Keratinocyte (primary cell): ENCODE measurements around the gene HLA-DPA1. TPM values are rescaled to one million over a fixed set of nuclear protein-coding genes. Genes with fewer than 3 reads are reported as not detected.

ENCODE experiments used
- DNase-seq: peaks from one replicate; pipeline ENCODE4 v3.0.0-alpha.2; 2011; ENCODE audit warnings: low read depth, missing footprints, low spot score
- FAIRE-seq: peaks from 2 replicates; lab custom pipeline; 2011; peaks lifted over from hg19 to GRCh38; lab: Jason Lieb, UNC
- H2AFZ ChIP-seq: 2 replicates; pipeline ENCODE4 v1.6.0; 2012; ENCODE audit warnings: low read length, control low read depth, inconsistent platforms; ENCODE audit not compliant: control insufficient read depth
- H3K27ac ChIP-seq: 2 replicates; pipeline ENCODE4 v1.5.1; 2011; ENCODE audit warnings: low read length; ENCODE audit not compliant: control insufficient read depth, insufficient read depth
- H3K27me3 ChIP-seq: 3 replicates; pipeline ENCODE4 v1.6.0; 2011; ENCODE audit warnings: low read length; ENCODE audit not compliant: control insufficient read depth, insufficient read depth; ENCODE audit errors: extremely low read depth
- H3K36me3 ChIP-seq, 2 experiments: 2 replicates in 1 of 2; 3 replicates in 1 of 2; pipeline ENCODE4 v1.5.1; 2011; ENCODE audit warnings: low read length in 2 of 2, mild to moderate bottlenecking in 1 of 2; ENCODE audit not compliant: control insufficient read depth in 2 of 2, insufficient read depth in 2 of 2; ENCODE audit errors: extremely low read depth in 1 of 2
- H3K4me1 ChIP-seq: 3 replicates; pipeline ENCODE4 v1.5.1; 2011; ENCODE audit warnings: low read length; ENCODE audit not compliant: control insufficient read depth, insufficient read depth; ENCODE audit errors: extremely low read depth
- H3K4me2 ChIP-seq: 3 replicates; pipeline ENCODE4 v1.6.0; 2011; ENCODE audit warnings: low read depth, low read length; ENCODE audit not compliant: control insufficient read depth, insufficient read depth; ENCODE audit errors: extremely low read depth
- H3K4me3 ChIP-seq, 3 experiments: fragments of 200-600 bp in 1 of 3; sonication (generic) in 1 of 3; 2 replicates in 2 of 3; 3 replicates in 1 of 3; pipeline ENCODE4 v1.5.1; 2011 to 2016; ENCODE audit warnings: low read length in 3 of 3, mild to moderate bottlenecking in 3 of 3, control low read depth in 2 of 3, inconsistent platforms in 1 of 3, low read depth in 1 of 3, mixed read lengths in 1 of 3, mixed run types in 1 of 3, moderate library complexity in 1 of 3; ENCODE audit not compliant: control insufficient read depth in 2 of 3, insufficient read depth in 2 of 3; ENCODE audit errors: extremely low read depth in 1 of 3
- H3K79me2 ChIP-seq: 2 replicates; pipeline ENCODE4 v1.6.0; 2012; ENCODE audit warnings: low read length; ENCODE audit not compliant: control insufficient read depth, insufficient read depth
- H3K9ac ChIP-seq: 3 replicates; pipeline ENCODE4 v1.6.0; 2011; ENCODE audit warnings: low read length; ENCODE audit not compliant: control insufficient read depth, insufficient read depth; ENCODE audit errors: extremely low read depth
- H3K9me1 ChIP-seq: 3 replicates; pipeline ENCODE4 v1.6.0; 2011; ENCODE audit warnings: low read length; ENCODE audit not compliant: control insufficient read depth, insufficient read depth; ENCODE audit errors: extremely low read depth
- H3K9me3 ChIP-seq: 2 replicates; pipeline ENCODE4 v1.5.1; 2012; ENCODE audit warnings: low read depth, low read length; ENCODE audit not compliant: control insufficient read depth
- H4K20me1 ChIP-seq: 3 replicates; pipeline ENCODE4 v1.6.0; 2011; ENCODE audit warnings: low read length; ENCODE audit not compliant: control insufficient read depth, insufficient read depth; ENCODE audit errors: extremely low read depth
- EZH2 ChIP-seq: IDR thresholded peaks from one replicate; pipeline ENCODE4 v1.6.1; 2012; ENCODE audit warnings: inconsistent platforms, mild to moderate bottlenecking, low read length, moderate library complexity
- dilution Hi-C: fragments of 300-500 bp; cut with MboI; formaldehyde crosslinking; loops from one replicate; pipeline ENCODE4 v1.7.0; 2020; ENCODE audit warnings: low sequenced_read_pairs; ENCODE audit not compliant: extremely low pct_ligation_motif_present
- polyA plus RNA-seq, 5 experiments: library from polyadenylated mRNA; depleted of rRNA in 3 of 5; stranded (reverse) in 3 of 5; stranded (forward) in 1 of 5; unstranded in 1 of 5; fragments of >200 nt; gene quantifications; 1 replicate in 1 of 5; 2 replicates in 3 of 5; 3 replicates in 1 of 5; pipeline versions ENCODE4 v1.2.1 to v1.2.3, GENCODE V29; 2011 to 2012; ENCODE audit warnings: missing spikeins in 2 of 5, low read depth in 1 of 5, low replicate concordance in 1 of 5
- TF ChIP-seq, protein P1 (sequence below), 3 experiments: IDR thresholded peaks in 1 of 3; conservative IDR thresholded peaks in 1 of 3; optimal IDR thresholded peaks in 1 of 3; 2 replicates in 2 of 3; 3 replicates in 1 of 3; pipeline versions ENCODE3 to v1.5.1; 2011; ENCODE audit warnings: low read length in 3 of 3, mild to moderate bottlenecking in 3 of 3, moderate library complexity in 2 of 3, control low read depth in 1 of 3, inconsistent platforms in 1 of 3; ENCODE audit not compliant: insufficient read depth in 2 of 3; ENCODE audit errors: extremely low read depth in 1 of 3

HLA-DPA1 gene
- polyA plus RNA-seq, 1 donor (not counting 4 experiments of a cell fraction or from before 2014, with no cell fraction given), result 0.09 TPM

DNA sequence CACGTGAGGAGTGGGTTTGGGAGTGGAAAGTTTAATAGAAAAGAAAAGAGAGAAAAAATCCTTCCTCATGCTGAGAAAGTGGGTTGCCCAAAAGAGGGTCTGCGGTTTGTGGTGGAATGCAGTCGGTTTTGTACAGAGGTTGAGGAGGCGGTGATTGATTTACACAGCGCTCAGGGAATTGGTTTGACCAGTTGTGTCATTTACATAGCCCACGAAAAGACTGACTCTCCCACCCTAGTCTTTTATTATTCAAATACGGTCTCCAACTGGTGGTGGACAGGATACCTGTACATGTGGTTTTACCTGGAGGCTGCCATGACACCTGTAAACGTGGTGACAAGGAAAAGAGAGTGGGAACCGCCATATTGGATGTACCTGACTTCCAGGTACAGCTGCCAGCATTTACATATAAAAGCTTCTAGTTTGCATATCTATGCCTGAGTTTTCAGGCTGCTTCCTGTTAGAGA, 44.4 kb upstream of the HLA-DPA1 start:
- no peaks in the 10 kb centered on the region for H3K79me2 ChIP-seq
- H3K9me3 ChIP-seq, result no peaks in the 10 kb centered on the region
- FAIRE-seq (no peak), DNase-seq (no peak)
- no peak for TF ChIP-seq EZH2
- TF ChIP-seq, protein P1, sequence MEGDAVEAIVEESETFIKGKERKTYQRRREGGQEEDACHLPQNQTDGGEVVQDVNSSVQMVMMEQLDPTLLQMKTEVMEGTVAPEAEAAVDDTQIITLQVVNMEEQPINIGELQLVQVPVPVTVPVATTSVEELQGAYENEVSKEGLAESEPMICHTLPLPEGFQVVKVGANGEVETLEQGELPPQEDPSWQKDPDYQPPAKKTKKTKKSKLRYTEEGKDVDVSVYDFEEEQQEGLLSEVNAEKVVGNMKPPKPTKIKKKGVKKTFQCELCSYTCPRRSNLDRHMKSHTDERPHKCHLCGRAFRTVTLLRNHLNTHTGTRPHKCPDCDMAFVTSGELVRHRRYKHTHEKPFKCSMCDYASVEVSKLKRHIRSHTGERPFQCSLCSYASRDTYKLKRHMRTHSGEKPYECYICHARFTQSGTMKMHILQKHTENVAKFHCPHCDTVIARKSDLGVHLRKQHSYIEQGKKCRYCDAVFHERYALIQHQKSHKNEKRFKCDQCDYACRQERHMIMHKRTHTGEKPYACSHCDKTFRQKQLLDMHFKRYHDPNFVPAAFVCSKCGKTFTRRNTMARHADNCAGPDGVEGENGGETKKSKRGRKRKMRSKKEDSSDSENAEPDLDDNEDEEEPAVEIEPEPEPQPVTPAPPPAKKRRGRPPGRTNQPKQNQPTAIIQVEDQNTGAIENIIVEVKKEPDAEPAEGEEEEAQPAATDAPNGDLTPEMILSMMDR (optimal IDR thresholded peaks at IDR 0.05 in 1 of 3, IDR thresholded peaks at IDR 0.05 in 1 of 3, conservative IDR thresholded peaks at IDR 0.05 in 1 of 3; ENCODE audit: extremely low read depth in 1 of 3, insufficient read depth in 2 of 3, low read length in 3 of 3), result no peak
- H3K36me3 ChIP-seq, result no peaks in the 10 kb centered on the region
- H3K4me3 ChIP-seq, result no peak overlapping the region
- H3K27me3 ChIP-seq, result peaks cover 40% of the 10 kb centered on the region
- dilution Hi-C loops, result no loop called here
- no peak overlapping the region for H3K4me2 ChIP-seq
- H4K20me1 ChIP-seq, result no peaks in the 10 kb centered on the region
- no peak overlapping the region for H2AFZ ChIP-seq
- no peaks in the 10 kb centered on the region for H3K9me1 ChIP-seq
- H3K27ac ChIP-seq, result no peak overlapping the region
- no peak overlapping the region for H3K9ac ChIP-seq
- no peaks in the 10 kb centered on the region for H3K4me1 ChIP-seq

DNA sequence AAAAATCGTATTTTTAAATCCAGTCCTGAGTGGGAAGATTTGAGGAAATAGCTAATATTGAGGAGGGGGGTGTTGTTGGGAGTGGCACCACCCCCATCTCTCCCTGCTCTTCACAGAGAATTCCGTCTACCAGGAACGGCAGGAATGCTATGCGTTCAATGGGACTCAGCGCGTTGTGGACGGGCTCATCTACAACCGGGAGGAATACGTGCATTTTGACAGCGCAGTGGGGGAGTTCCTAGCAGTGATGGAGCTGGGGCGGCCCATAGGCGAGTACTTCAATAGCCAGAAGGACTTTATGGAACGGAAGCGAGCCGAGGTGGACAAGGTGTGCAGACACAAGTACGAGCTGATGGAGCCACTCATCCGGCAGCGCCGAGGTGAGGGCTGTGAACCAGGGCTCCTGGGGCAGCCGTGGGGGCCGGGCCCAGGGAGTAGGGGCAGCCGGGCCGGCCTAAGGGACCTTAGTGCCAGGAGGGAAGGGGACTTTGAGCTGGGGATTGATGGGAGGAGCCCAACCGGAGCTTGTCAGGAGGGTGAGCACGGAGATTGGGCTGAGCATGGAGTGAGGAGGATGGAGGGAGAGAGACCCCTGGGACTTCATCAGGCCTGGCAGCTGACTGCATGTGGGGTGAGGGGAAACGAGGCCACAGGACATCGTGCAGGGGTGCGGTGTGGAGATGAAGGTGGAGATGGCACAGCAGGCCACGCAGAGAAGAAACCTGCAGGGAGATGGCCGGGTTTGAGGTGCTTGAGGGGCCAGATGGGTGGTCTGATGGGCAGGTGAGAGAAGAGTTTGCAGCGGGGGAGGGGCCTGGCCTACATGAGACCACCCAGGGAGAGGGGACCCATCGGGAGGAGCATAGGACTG, 43.6 kb upstream of the HLA-DPA1 start:
- dilution Hi-C loops, result no loop called here
- H3K4me1 ChIP-seq, result no peaks in the 10 kb centered on the region
- H3K4me3 ChIP-seq, result no peak overlapping the region
- no peak for TF ChIP-seq EZH2
- TF ChIP-seq, protein P1 (optimal IDR thresholded peaks at IDR 0.05 in 1 of 3, IDR thresholded peaks at IDR 0.05 in 1 of 3, conservative IDR thresholded peaks at IDR 0.05 in 1 of 3; ENCODE audit: extremely low read depth in 1 of 3, insufficient read depth in 2 of 3, low read length in 3 of 3), result no peak
- DNase-seq (no peak), FAIRE-seq (no peak)
- H3K27me3 ChIP-seq, result peaks cover 40% of the 10 kb centered on the region
- no peak overlapping the region for H3K4me2 ChIP-seq
- H4K20me1 ChIP-seq, result no peaks in the 10 kb centered on the region
- no peak overlapping the region for H2AFZ ChIP-seq
- H3K9me3 ChIP-seq, result no peaks in the 10 kb centered on the region
- H3K36me3 ChIP-seq, result no peaks in the 10 kb centered on the region
- no peak overlapping the region for H3K27ac ChIP-seq
- no peaks in the 10 kb centered on the region for H3K79me2 ChIP-seq
- no peaks in the 10 kb centered on the region for H3K9me1 ChIP-seq
- no peak overlapping the region for H3K9ac ChIP-seq
